Left lung (tissue), 10 donors: ENCODE measurements around the gene IL4R. TPM values are rescaled to one million over a fixed set of nuclear protein-coding genes. Genes with fewer than 3 reads are reported as not detected.

Experiments
- ATAC-seq: fragments of 200-7000 bp; cut with Tn5 transposase; one replicate; pipeline ENCODE4 v1.9.1; 2020; ENCODE audit warnings: moderate library complexity
- DNase-seq, 4 donors: peaks; one replicate each; pipeline ENCODE4 v3.0.0-alpha.2; 2013 to 2020
- H3K27ac ChIP-seq, 2 donors: fragments of 200-600 bp; sonication (generic) in 1 of 2; one replicate each; pipeline versions ENCODE4 v1.5.0 to v1.8.0; 2020 to 2021
- H3K27me3 ChIP-seq, 2 donors: fragments of 200-600 bp; sonication (generic) in 1 of 2; one replicate each; pipeline versions ENCODE4 v1.5.0 to v1.8.0; 2020 to 2021
- H3K36me3 ChIP-seq, 2 donors: fragments of 200-600 bp; sonication (generic) in 1 of 2; one replicate each; pipeline versions ENCODE4 v1.5.0 to v1.8.0; 2020 to 2021
- H3K4me1 ChIP-seq, 2 donors: fragments of 200-600 bp; one replicate each; pipeline ENCODE4 v1.8.0; 2021
- H3K4me3 ChIP-seq, 2 donors: fragments of 200-600 bp; sonication (generic) in 1 of 2; one replicate each; pipeline versions ENCODE4 v1.5.0 to v1.8.0; 2020 to 2021; ENCODE audit warnings: mild to moderate bottlenecking in 1 of 2
- H3K9me3 ChIP-seq, 2 donors: fragments of 200-600 bp; sonication (generic) in 1 of 2; one replicate each; pipeline versions ENCODE4 v1.5.0 to v1.8.0; 2020 to 2021
- CTCF ChIP-seq, 2 donors: fragments of 200-600 bp; sonication (generic) in 1 of 2; IDR thresholded peaks; one replicate each; pipeline versions ENCODE4 v1.5.0 to v1.8.0; 2021; ENCODE audit warnings: antibody characterized with exemption in 2 of 2
- intact Hi-C, 2 donors: fragments of 100-400 bp; cut with DNase I; formaldehyde crosslinking; loops; one replicate each; pipeline versions ENCODE4 v1.11.2 to v1.14.2; 2022
- polyA plus RNA-seq, 6 donors: library from polyadenylated mRNA; unstranded; fragments of 120-200 nt; gene quantifications; one replicate each; pipeline ENCODE4 v1.2.1, GENCODE V29; 2013; ENCODE audit not compliant: insufficient read length in 6 of 6
- total RNA-seq, 2 donors: library from RNA; stranded (reverse); fragmentation: NEBNext Ultra II Directional; extraction: Animal tissue kit (Norgen Biotek cat#: 25700); gene quantifications; one replicate each; pipeline ENCODE4 v1.2.1, GENCODE V29; 2021
- donor health status: DM: no; HTN: yes; CAD: no.
- donor health status: DM: no; HTN: no; CAD: no.

IL4R gene
- total and polyA plus RNA-seq, 8 donors = 29.4 to 133 (median 35.9) TPM

- Histone ChIP-seq H3K4me3 (peak overlapping the region; percentile 7 to 34), H3K27ac (peak overlapping the region; percentile 39 to 46)
- intact Hi-C loops = no loop called here
These were observed 88.8 kb downstream of the IL4R start for GRCh38 chr16:27402569-27402963.

GRCh38 chr16:27402964-27403600, 89.3 kb downstream of the IL4R start:
- Histone ChIP-seq H3K9me3 (no peaks in the 10 kb centered on the region), H3K36me3 (no peaks in the 10 kb centered on the region), H3K27me3 (peaks cover 0 to 20% of the 10 kb centered on the region in 2 donors), H3K27ac (peak overlapping the region; percentile 39 to 46), H3K4me1 (peaks cover 29 to 54% of the 10 kb centered on the region in 2 donors), H3K4me3 (peak overlapping the region; percentile 7 to 34)
- ATAC-seq (no peak), DNase-seq (no peak)
- no peak for TF ChIP-seq CTCF (IDR thresholded peaks at IDR 0.05)
- intact Hi-C loops = no loop called here

More at GRCh38 chr16:27402569-27402963, 88.8 kb downstream of the IL4R start:
- TF ChIP-seq CTCF (IDR thresholded peaks at IDR 0.05) = no peak
- DNase-seq (no peak), ATAC-seq (no peak)
- H3K4me1 ChIP-seq = peaks cover 24 to 50% of the 10 kb centered on the region in 2 donors
- H3K9me3 ChIP-seq = no peaks in the 10 kb centered on the region
- H3K27me3 ChIP-seq = peaks cover 0 to 20% of the 10 kb centered on the region in 2 donors
- no peaks in the 10 kb centered on the region for H3K36me3 ChIP-seq

GRCh38 chr16:27403601-27403992, 89.8 kb downstream of the IL4R start:
- intact Hi-C loops = no loop called here
- H3K9me3 ChIP-seq = no peaks in the 10 kb centered on the region
- H3K27ac ChIP-seq = no peak overlapping the region
- H3K4me3 ChIP-seq = peak overlapping the region in 1 of 2 donors; percentile 34
- TF ChIP-seq CTCF (IDR thresholded peaks at IDR 0.05) = no peak
- H3K27me3 ChIP-seq = peaks cover 0 to 20% of the 10 kb centered on the region in 2 donors
- no peaks in the 10 kb centered on the region for H3K36me3 ChIP-seq
- no peak for ATAC-seq
- no peak for DNase-seq
- H3K4me1 ChIP-seq = peaks cover 29 to 59% of the 10 kb centered on the region in 2 donors

GRCh38 chr16:27404163-27404823, 90.5 kb downstream of the IL4R start:
- ATAC-seq = no peak
- TF ChIP-seq CTCF (IDR thresholded peaks at IDR 0.05) = no peak
- Histone ChIP-seq H3K9me3 (no peaks in the 10 kb centered on the region), H3K36me3 (no peaks in the 10 kb centered on the region), H3K4me3 (peak overlapping the region in 1 of 2 donors; percentile 34), H3K4me1 (peaks cover 29 to 59% of the 10 kb centered on the region in 2 donors), H3K27ac (no peak overlapping the region), H3K27me3 (peaks cover 0 to 20% of the 10 kb centered on the region in 2 donors)
- no peak for DNase-seq
- intact Hi-C loops = no loop called here
